Astrocyte of the cerebellum (primary cell): ENCODE measurements around the gene URM1.

Experiments used
- DNase-seq: peaks from one replicate; pipeline ENCODE4 v3.0.0-alpha.2; 2011; ENCODE audit warnings: low read depth
- H3K4me3 ChIP-seq: 2 replicates; pipeline ENCODE4 v1.5.1; 2011; ENCODE audit warnings: mild to moderate bottlenecking, low read depth, low read length, moderate library complexity
- CTCF ChIP-seq: IDR thresholded peaks from 2 replicates; pipeline ENCODE4 v1.5.1; 2012; ENCODE audit warnings: low read length, low read depth, moderate library complexity, mild to moderate bottlenecking; ENCODE audit errors: missing control alignments
- in situ Hi-C: cut with HindIII; loops from 2 replicates; pipeline ENCODE4 v1.10.0; 2017; ENCODE audit warnings: low sequenced_read_pairs

The URM1 gene

GRCh38 chr9:128405780-128406171, 34.6 kb downstream of the URM1 start:
- DNase-seq = no peak
- TF ChIP-seq CTCF = no peak
- no peak overlapping the region for H3K4me3 ChIP-seq
- in situ Hi-C loops = no loop called here

GRCh38 chr9:128406848-128407391, 35.7 kb downstream of the URM1 start:
- H3K4me3 ChIP-seq = no peak overlapping the region
- in situ Hi-C loops = no loop called here
- peak; percentile 19 for DNase-seq
- TF ChIP-seq CTCF = no peak

- no peak for TF ChIP-seq CTCF
- DNase-seq = no peak
- in situ Hi-C loops = no loop called here
- no peak overlapping the region for H3K4me3 ChIP-seq
Measured at GRCh38 chr9:128408963-128409431, 37.8 kb downstream of the URM1 start.

GRCh38 chr9:128409450-128409849, 38.3 kb downstream of the URM1 start:
- H3K4me3 ChIP-seq = no peak overlapping the region
- no peak for DNase-seq
- in situ Hi-C loops = no loop called here
- no peak for TF ChIP-seq CTCF

- DNase-seq = no peak
- peak; percentile 52 for TF ChIP-seq CTCF
- in situ Hi-C loops = no loop called here
- H3K4me3 ChIP-seq = no peak overlapping the region
Measured at GRCh38 chr9:128409978-128410377, 38.8 kb downstream of the URM1 start.

- in situ Hi-C loops = no loop called here
- no peak overlapping the region for H3K4me3 ChIP-seq
- DNase-seq = no peak
- TF ChIP-seq CTCF = no peak
Measured at GRCh38 chr9:128411364-128412119, 40.4 kb downstream of the URM1 start.
